GM12891 (cell line): ENCODE data around the gene MCHR1.

Experiments
- POLR2A ChIP-seq: IDR thresholded peaks from 2 replicates; pipeline ENCODE4 v1.6.1; 2011; ENCODE audit warnings: low read depth, low read length, control low read depth
- POLR2AphosphoS5 ChIP-seq: IDR thresholded peaks from 2 replicates; pipeline ENCODE4 v1.6.1; 2011; ENCODE audit warnings: low read depth, low read length, control low read depth
- SPI1 ChIP-seq: IDR thresholded peaks from 2 replicates; pipeline ENCODE4 v1.6.1; 2011; ENCODE audit warnings: low read depth, low read length, control low read depth
- TAF1 ChIP-seq: IDR thresholded peaks from 2 replicates; pipeline ENCODE4 v1.6.1; 2011; ENCODE audit warnings: low read depth, low read length, control low read depth

DNA sequence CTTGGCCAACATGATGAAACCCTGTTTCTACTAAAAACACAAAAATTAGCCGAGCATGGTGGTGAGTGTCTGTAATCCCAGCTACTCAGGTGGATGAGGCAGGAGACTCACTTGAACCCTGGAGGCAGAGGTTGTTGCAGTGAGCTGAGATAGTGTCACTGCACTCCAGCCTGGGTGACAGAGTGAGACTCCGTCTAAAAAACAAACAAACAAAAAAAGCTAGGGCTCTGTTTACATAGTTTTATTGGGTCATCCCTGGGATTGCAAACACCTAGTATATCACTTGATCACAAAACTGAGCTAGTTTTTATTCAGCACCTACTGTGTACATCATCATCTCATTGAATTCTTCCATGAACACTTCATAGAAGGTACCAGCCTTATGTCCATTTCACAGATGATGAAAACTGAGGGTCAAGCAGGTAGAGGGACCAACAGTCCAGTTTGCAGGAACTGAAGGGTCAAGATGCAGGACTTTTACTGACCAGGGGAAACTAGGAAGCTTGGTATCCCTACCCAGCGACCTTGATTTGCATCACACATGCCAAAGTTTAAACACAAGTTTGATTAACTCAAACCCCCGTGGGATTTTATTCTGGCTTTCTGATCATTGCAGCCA lies 33.6 kb upstream of the MCHR1 start:
- TF ChIP-seq POLR2A: no peak
- no peak for TF ChIP-seq POLR2AphosphoS5
- no peak for TF ChIP-seq TAF1
- TF ChIP-seq SPI1: no peak
